RWPE1 (cell line): ENCODE measurements around the gene UBLCP1.
A peak's percentile ranks its signal among the peaks of the same experiment; 100 is the strongest.

Experiments
- CTCF ChIA-PET: fragments of 350-600 bp; sonication (Branson Sonifier 250); formaldehyde crosslinking; extraction: SDS; loops from one replicate; lab custom pipeline; 2021; lab: Yijun Ruan, JAX
- POLR2A ChIA-PET: fragments of 400-600 bp; formaldehyde crosslinking; extraction: SDS; loops from one replicate; lab custom pipeline; 2020; ENCODE audit warnings: antibody characterized with exemption; ENCODE audit not compliant: low non-redundant PET; lab: Yijun Ruan, JAX
- DNase-seq: peaks from one replicate; pipeline ENCODE4 v3.0.0; 2012; ENCODE audit warnings: low spot score
- H3K27ac ChIP-seq: fragments of 450-650 bp; 2 replicates; pipeline ENCODE4 v1.5.1; 2017
- CTCF ChIP-seq: fragments of 450-650 bp; conservative IDR thresholded peaks from 2 replicates; pipeline ENCODE4 v1.5.1; 2017; ENCODE audit warnings: low read depth, mild to moderate bottlenecking

UBLCP1 gene

GRCh38 chr5:159220206-159220605 lies 42.9 kb upstream of the UBLCP1 start:
- POLR2A ChIA-PET = no interaction called here
- H3K27ac ChIP-seq = no peak overlapping the region
- CTCF ChIA-PET = interaction anchor here (0.7 kb wide), 1 partner anchor 98 kb away, joined by 3 read pairs; no protein-coding TSS in a partner anchor
- DNase-seq = no peak
- TF ChIP-seq CTCF = no peak

GRCh38 chr5:159223469-159223868 lies 39.6 kb upstream of the UBLCP1 start:
- TF ChIP-seq CTCF = no peak
- CTCF ChIA-PET = no interaction called here
- POLR2A ChIA-PET = no interaction called here
- no peak overlapping the region for H3K27ac ChIP-seq
- DNase-seq = no peak

GRCh38 chr5:159224471-159224870 lies 38.6 kb upstream of the UBLCP1 start:
- ChIA-PET POLR2A (no interaction called here), CTCF (interaction anchor here (0.6 kb wide), 1 partner anchor 18 kb away, joined by 6 read pairs; no protein-coding TSS in a partner anchor)
- DNase-seq = no peak
- H3K27ac ChIP-seq = peak overlapping the region; percentile 18; the same call in 1 of the 2 replicates
- TF ChIP-seq CTCF = no peak

- DNase-seq = no peak
- ChIA-PET POLR2A (no interaction called here), CTCF (no interaction called here)
- H3K27ac ChIP-seq = no peak overlapping the region
- no peak for TF ChIP-seq CTCF
These were observed 36.6 kb upstream of the UBLCP1 start for GRCh38 chr5:159226451-159226850.

GRCh38 chr5:159227452-159227851 lies 35.6 kb upstream of the UBLCP1 start:
- DNase-seq = peak; percentile 89
- H3K27ac ChIP-seq = peak overlapping the region; percentile 94
- ChIA-PET POLR2A (interaction anchor here (0.5 kb wide), 1 partner anchor 34 kb away, joined by 3 read pairs; no protein-coding TSS in a partner anchor), CTCF (interaction anchor here (0.6 kb wide), 1 partner anchor 174 kb away, joined by 4 read pairs; no protein-coding TSS in a partner anchor)
- TF ChIP-seq CTCF = no peak

- ChIA-PET POLR2A (interaction anchor here (0.5 kb wide), 1 partner anchor 34 kb away, joined by 3 read pairs; no protein-coding TSS in a partner anchor), CTCF (interaction anchor here (0.6 kb wide), 1 partner anchor 173 kb away, joined by 4 read pairs; no protein-coding TSS in a partner anchor)
- peak; percentile 63 for DNase-seq
- H3K27ac ChIP-seq = peak overlapping the region; percentile 94
These were observed 35.0 kb upstream of the UBLCP1 start for GRCh38 chr5:159228097-159228496.

GRCh38 chr5:159230657-159231056 lies 32.4 kb upstream of the UBLCP1 start:
- ChIA-PET CTCF (interaction anchor here (0.6 to 0.7 kb wide), 2 partner anchors 48 to 1081 kb away, joined by 3 to 6 read pairs; no protein-coding TSS in a partner anchor), POLR2A (no interaction called here)
- no peak overlapping the region for H3K27ac ChIP-seq
- no peak for TF ChIP-seq CTCF
- no peak for DNase-seq
